ENCODE results near the gene YES1.

YES1 gene

DNA sequence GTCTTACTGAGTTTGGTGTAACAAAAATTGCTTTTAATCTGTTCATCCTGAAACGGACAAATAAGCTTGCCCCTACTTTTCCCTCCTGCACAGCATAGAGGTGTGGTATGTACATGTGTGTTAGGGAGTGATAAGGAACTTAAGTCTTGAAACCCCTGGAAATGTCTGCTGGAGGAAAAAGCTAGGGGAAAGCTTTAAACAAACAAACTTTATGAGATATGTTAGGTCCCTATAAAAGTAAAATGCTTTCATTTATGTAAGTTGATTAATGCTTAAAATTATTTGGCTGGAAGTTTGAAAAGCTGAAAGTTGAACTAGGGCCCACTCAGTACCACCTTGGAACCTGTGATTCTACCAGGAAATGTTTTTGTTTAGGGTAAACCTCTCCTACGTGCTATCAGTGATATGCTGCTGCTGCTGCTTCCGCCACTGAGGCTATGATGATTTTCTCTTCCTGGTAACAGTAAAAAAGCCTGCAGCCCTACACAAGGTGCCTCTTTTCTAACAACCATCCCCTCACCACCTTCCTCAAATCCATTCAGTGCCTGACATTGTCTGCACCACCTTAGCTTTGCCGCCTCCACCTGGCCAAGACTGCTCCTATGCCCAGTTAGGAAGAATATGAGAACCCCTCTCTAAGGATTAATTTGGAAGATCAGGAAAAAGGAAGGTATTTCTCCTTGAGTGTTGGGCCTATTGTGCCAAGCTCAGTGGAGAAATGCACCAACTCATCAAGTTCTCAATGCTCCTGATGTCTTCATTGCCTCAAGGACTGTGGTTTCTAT, 2.5 kb upstream of the YES1 start:
- H3K9me3 ChIP-seq (ENCODE audit: insufficient read depth, low read length): no peaks in the 10 kb centered on the region
- no peaks in the 10 kb centered on the region for H3K36me3 ChIP-seq (replicated peaks; ENCODE audit: low read depth, low read length)
- H3K27ac ChIP-seq (ENCODE audit: low read length): no peak overlapping the region
- peaks cover 9% of the 10 kb centered on the region for H3K27me3 ChIP-seq (ENCODE audit: low read depth, low read length)
- peaks cover 13% of the 10 kb centered on the region for H4K20me1 ChIP-seq (ENCODE audit: insufficient read depth, low read length)
- H2AFZ ChIP-seq (ENCODE audit: low read depth, low read length): no peak overlapping the region
- no peak overlapping the region for H3K4me2 ChIP-seq (ENCODE audit: low read length)
- TF ChIP-seq, protein P1, sequence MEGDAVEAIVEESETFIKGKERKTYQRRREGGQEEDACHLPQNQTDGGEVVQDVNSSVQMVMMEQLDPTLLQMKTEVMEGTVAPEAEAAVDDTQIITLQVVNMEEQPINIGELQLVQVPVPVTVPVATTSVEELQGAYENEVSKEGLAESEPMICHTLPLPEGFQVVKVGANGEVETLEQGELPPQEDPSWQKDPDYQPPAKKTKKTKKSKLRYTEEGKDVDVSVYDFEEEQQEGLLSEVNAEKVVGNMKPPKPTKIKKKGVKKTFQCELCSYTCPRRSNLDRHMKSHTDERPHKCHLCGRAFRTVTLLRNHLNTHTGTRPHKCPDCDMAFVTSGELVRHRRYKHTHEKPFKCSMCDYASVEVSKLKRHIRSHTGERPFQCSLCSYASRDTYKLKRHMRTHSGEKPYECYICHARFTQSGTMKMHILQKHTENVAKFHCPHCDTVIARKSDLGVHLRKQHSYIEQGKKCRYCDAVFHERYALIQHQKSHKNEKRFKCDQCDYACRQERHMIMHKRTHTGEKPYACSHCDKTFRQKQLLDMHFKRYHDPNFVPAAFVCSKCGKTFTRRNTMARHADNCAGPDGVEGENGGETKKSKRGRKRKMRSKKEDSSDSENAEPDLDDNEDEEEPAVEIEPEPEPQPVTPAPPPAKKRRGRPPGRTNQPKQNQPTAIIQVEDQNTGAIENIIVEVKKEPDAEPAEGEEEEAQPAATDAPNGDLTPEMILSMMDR (IDR thresholded peaks at IDR 0.05; ENCODE audit: low read depth, low read length): no peak
- TF ChIP-seq EZH2phosphoT487 (IDR thresholded peaks at IDR 0.05; ENCODE audit: low read depth): no peak
- H3K9ac ChIP-seq (ENCODE audit: low read length): no peak overlapping the region
- H3K4me1 ChIP-seq (ENCODE audit: low read length): peaks cover 21% of the 10 kb centered on the region
- H3K79me2 ChIP-seq (ENCODE audit: low read length): peaks cover 9% of the 10 kb centered on the region; the same call in 1 of the 2 replicates
- H3K4me3 ChIP-seq (ENCODE audit: low read length): no peak overlapping the region

DNA sequence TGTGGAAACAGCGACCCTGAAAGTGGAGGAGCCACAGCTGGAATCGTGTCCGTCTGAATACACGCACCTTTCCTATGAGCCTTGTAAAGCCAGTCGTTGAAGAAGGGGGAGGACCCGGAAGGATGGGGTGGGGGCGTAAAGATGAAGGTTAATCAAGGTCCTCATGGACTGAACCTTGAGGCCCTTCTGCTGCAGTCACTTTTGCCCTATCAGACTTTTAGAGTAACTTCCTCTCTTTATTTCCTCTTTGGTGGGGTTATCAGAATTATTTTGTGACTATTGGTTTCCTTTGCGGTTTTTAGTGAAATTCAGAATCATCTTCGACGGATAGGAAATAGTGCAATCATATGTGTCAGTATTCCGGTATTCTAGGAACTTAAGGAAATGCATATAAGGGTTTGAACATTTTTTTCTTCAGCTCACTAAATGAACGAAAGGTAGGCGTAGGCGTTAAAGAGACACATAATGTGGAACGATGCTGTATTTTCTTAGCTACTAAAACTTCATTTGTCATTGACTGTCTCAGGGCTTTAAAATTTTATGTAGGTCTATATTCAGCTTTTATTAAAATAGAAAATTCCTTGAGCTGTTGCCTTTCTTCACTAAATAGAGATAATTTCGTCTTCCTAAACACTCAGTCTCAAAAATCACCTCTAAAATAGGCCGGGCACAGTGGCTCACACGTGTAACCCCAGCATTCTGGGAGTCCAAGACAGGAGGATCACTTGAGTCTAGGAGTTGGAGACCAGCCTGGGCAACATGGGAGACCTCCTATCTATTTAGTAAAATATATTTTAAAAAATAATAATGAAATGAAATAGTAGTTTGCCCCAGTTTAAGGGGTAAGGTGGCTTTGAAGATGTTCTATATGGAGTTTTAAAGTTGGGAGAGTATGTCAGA, 1.4 kb upstream of the YES1 start:
- Histone ChIP-seq H3K4me1 (ENCODE audit: low read length) (peaks cover 21% of the 10 kb centered on the region), H3K4me2 (ENCODE audit: low read length) (peak overlapping the region; percentile 85), H3K4me3 (ENCODE audit: low read length) (peak overlapping the region; percentile 95), H3K9ac (ENCODE audit: low read length) (peak overlapping the region; percentile 83), H2AFZ (ENCODE audit: low read depth, low read length) (peak overlapping the region; percentile 75; the same call in 1 of the 2 replicates), H3K36me3 (replicated peaks; ENCODE audit: low read depth, low read length) (no peaks in the 10 kb centered on the region), H4K20me1 (ENCODE audit: insufficient read depth, low read length) (peaks cover 19% of the 10 kb centered on the region), H3K9me3 (ENCODE audit: insufficient read depth, low read length) (no peaks in the 10 kb centered on the region), H3K27ac (ENCODE audit: low read length) (peak overlapping the region; percentile 46; the same call in 1 of the 2 replicates), H3K27me3 (ENCODE audit: low read depth, low read length) (peaks cover 19% of the 10 kb centered on the region), H3K79me2 (ENCODE audit: low read length) (peaks cover 12% of the 10 kb centered on the region; the same call in 1 of the 2 replicates)
- TF ChIP-seq, protein P1 (IDR thresholded peaks at IDR 0.05; ENCODE audit: low read depth, low read length): no peak
- TF ChIP-seq EZH2phosphoT487 (IDR thresholded peaks at IDR 0.05; ENCODE audit: low read depth): no peak

- Histone ChIP-seq H3K9me3 (ENCODE audit: insufficient read depth, low read length) (no peaks in the 10 kb centered on the region), H3K27me3 (ENCODE audit: low read depth, low read length) (peaks cover 28% of the 10 kb centered on the region), H3K4me3 (ENCODE audit: low read length) (peak overlapping the region; percentile 95), H2AFZ (ENCODE audit: low read depth, low read length) (peak overlapping the region; percentile 75), H3K27ac (ENCODE audit: low read length) (peak overlapping the region; percentile 46), H3K9ac (ENCODE audit: low read length) (peak overlapping the region; percentile 83), H4K20me1 (ENCODE audit: insufficient read depth, low read length) (peaks cover 28% of the 10 kb centered on the region), H3K4me2 (ENCODE audit: low read length) (peak overlapping the region; percentile 85), H3K4me1 (ENCODE audit: low read length) (peaks cover 21% of the 10 kb centered on the region), H3K36me3 (replicated peaks; ENCODE audit: low read depth, low read length) (no peaks in the 10 kb centered on the region), H3K79me2 (ENCODE audit: low read length) (peaks cover 14% of the 10 kb centered on the region; the same call in 1 of the 2 replicates)
- TF ChIP-seq EZH2phosphoT487 (IDR thresholded peaks at IDR 0.05; ENCODE audit: low read depth): no peak
- TF ChIP-seq, protein P1 (IDR thresholded peaks at IDR 0.05; ENCODE audit: low read depth, low read length): no peak
Measured at GRCh38 chr18:812376-813171, 532 bp upstream of the YES1 start.

Measured in OCI-LY3 (cell line).